Mucosa of rectum (tissue), 2 donors: ENCODE measurements around the gene CFAP141.
"Not testable (repeated sequence)": the region's sequence is repeated elsewhere in the genome, so short reads cannot be mapped to it uniquely, and the experiment has no call there.

Experiments
- H3K27ac ChIP-seq, 2 donors: one replicate each; pipeline ENCODE4 v1.7.0; 2013; ENCODE audit warnings: inconsistent platforms in 2 of 2, low read depth in 2 of 2, low read length in 2 of 2
- H3K27me3 ChIP-seq, 2 donors: one replicate each; pipeline ENCODE4 v1.7.0; 2013; ENCODE audit warnings: low read length in 2 of 2; ENCODE audit not compliant: control insufficient read depth in 2 of 2, insufficient read depth in 2 of 2
- H3K36me3 ChIP-seq, 2 donors: one replicate each; pipeline ENCODE4 v1.7.0; 2013; ENCODE audit warnings: low read length in 2 of 2; ENCODE audit not compliant: control insufficient read depth in 2 of 2, insufficient read depth in 2 of 2
- H3K4me1 ChIP-seq, 2 donors: one replicate each; pipeline ENCODE4 v1.7.0; 2013; ENCODE audit warnings: low read length in 2 of 2, mild to moderate bottlenecking in 1 of 2; ENCODE audit not compliant: control insufficient read depth in 2 of 2, insufficient read depth in 2 of 2
- H3K4me3 ChIP-seq, 2 donors: one replicate each; pipeline ENCODE4 v1.7.0; 2013; ENCODE audit warnings: low read length in 2 of 2
- H3K9ac ChIP-seq, 2 donors: one replicate each; pipeline ENCODE4 v1.7.0; 2013; ENCODE audit warnings: low read length in 2 of 2, low read depth in 1 of 2, mild to moderate bottlenecking in 1 of 2
- H3K9me3 ChIP-seq, 2 donors: one replicate each; pipeline ENCODE4 v1.7.0; 2013; ENCODE audit warnings: low read length in 2 of 2; ENCODE audit not compliant: control insufficient read depth in 2 of 2
- donor health status: healthy.
- donor health status: Normal muscosa, but diverticular disease.

Gene CFAP141

GRCh38 chr1:154212083-154212482, 6.0 kb upstream of the CFAP141 start:
- Histone ChIP-seq H3K4me1 (no peaks in the 10 kb centered on the region), H3K27ac (no peak overlapping the region), H3K9me3 (no peaks in the 10 kb centered on the region), H3K4me3 (no peak overlapping the region), H3K9ac (no peak overlapping the region), H3K27me3 (no peaks in the 10 kb centered on the region), H3K36me3 (peaks cover 42 to 51% of the 10 kb centered on the region in 2 donors)

DNA sequence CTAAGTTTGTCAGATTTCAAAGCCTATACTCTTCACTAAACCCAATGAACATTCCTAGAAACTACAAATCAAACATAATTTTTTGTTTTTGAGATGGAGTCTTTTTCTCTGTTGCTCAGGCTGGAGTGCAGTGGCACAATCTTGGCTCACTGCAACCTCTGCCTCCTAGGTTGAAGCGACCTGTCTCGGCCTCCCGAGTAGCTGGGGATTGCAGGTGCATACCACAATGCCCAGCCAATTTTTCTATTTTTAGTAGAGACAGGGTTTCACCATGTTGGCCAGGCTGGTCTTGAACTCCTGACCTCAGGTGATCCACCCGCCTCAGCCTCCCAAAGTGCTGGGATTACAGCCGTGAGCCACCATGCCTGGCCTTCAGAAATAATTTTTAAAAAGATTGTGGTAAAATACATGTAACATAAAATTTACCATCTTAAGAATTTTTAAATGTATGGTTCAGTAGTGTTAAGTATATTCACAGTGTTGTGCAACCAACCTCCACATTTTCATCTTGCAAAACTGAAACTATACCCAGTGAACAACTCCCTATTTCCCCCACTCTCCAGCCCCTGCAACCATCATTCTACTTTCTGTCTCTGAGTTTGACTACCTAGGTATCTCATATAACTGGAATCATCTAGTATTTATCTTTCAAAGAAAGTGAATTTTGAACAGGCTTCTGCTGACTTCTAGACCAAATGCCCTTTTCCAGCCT, 2.7 kb upstream of the CFAP141 start:
- H3K4me3 ChIP-seq: no peak overlapping the region
- no peak overlapping the region for H3K27ac ChIP-seq
- no peaks in the 10 kb centered on the region for H3K9me3 ChIP-seq
- H3K9ac ChIP-seq: no peak overlapping the region
- no peaks in the 10 kb centered on the region for H3K4me1 ChIP-seq
- peaks cover 52 to 57% of the 10 kb centered on the region in 2 donors for H3K36me3 ChIP-seq
- H3K27me3 ChIP-seq: no peaks in the 10 kb centered on the region

GRCh38 chr1:154207262-154207661, 1.1 kb upstream of the CFAP141 start:
- H3K4me3 ChIP-seq: no peak overlapping the region
- H3K36me3 ChIP-seq: peaks cover 38 to 41% of the 10 kb centered on the region in 2 donors
- H3K9ac ChIP-seq: no peak overlapping the region
- no peaks in the 10 kb centered on the region for H3K27me3 ChIP-seq
- no peaks in the 10 kb centered on the region for H3K4me1 ChIP-seq
- no peak overlapping the region for H3K27ac ChIP-seq
- H3K9me3 ChIP-seq: no peaks in the 10 kb centered on the region

GRCh38 chr1:154205778-154206177, 355 bp downstream of the CFAP141 start:
- H3K27me3 ChIP-seq, H3K4me3 ChIP-seq, H3K4me1 ChIP-seq, H3K9ac ChIP-seq, H3K27ac ChIP-seq, H3K9me3 ChIP-seq: not testable (repeated sequence)
- peaks cover 30 to 33% of the 10 kb centered on the region in 2 donors for H3K36me3 ChIP-seq

GRCh38 chr1:154199563-154199879, 6.6 kb downstream of the CFAP141 start:
- Histone ChIP-seq H3K36me3 (no peaks in the 10 kb centered on the region), H3K4me1 (no peaks in the 10 kb centered on the region), H3K4me3 (peak overlapping the region in 1 of 2 donors; percentile 32), H3K9me3 (no peaks in the 10 kb centered on the region), H3K9ac (no peak overlapping the region), H3K27ac (no peak overlapping the region), H3K27me3 (no peaks in the 10 kb centered on the region)

GRCh38 chr1:154198756-154199562, 7.2 kb downstream of the CFAP141 start:
- Histone ChIP-seq H3K27ac (no peak overlapping the region), H3K9ac (peak overlapping the region in 1 of 2 donors; percentile 7), H3K4me3 (peak overlapping the region in 1 of 2 donors; percentile 32)

DNA sequence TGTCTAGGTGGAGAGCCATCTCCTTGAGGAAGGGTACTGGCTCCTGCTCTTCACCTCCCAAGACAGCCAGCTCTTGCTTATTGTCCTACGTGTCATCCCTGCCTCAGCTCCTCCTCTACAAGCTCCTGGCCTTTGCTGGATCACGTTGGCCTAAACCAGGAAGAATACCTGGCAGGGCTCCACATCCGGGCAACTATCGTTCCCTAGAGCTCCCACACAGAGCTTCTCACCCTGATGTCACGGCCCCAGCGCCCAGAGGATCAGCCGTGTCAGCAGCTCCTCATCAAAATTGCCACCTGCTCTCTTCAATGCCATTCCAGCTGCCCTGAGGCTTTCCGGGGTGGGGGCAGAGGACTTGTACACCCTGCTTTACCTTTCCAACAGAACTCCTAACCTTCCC, 12.3 kb downstream of the CFAP141 start:
- no peak overlapping the region for H3K9ac ChIP-seq
- no peak overlapping the region for H3K4me3 ChIP-seq
- H3K36me3 ChIP-seq: no peaks in the 10 kb centered on the region
- H3K27me3 ChIP-seq: peaks cover 5 to 8% of the 10 kb centered on the region in 2 donors
- H3K9me3 ChIP-seq: no peaks in the 10 kb centered on the region
- no peak overlapping the region for H3K27ac ChIP-seq
- H3K4me1 ChIP-seq: no peaks in the 10 kb centered on the region

More at GRCh38 chr1:154198756-154199562, 7.2 kb downstream of the CFAP141 start:
- Histone ChIP-seq H3K4me1 (no peaks in the 10 kb centered on the region), H3K9me3 (no peaks in the 10 kb centered on the region), H3K27me3 (no peaks in the 10 kb centered on the region), H3K36me3 (no peaks in the 10 kb centered on the region)

DNA sequence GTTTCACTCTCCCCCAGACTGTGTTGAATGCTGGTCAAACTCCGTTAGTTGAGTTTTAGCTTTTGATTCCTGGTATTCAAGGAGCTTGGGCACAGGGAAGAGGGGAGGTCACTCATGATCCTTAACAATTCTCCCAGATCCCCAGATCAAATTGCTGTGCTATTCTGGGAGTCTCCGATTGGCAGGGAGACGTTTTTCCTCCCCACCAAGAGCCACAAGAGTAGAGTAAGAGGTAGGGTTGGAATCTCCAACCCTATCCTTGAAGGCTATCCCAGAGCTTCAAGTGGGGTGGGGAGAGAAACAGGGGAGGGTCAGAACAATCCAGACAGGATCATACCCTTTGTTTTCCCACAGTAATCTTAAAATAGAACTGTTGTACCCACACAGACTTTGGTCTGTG, 13.7 kb downstream of the CFAP141 start:
- H3K27me3 ChIP-seq: peaks cover 5 to 8% of the 10 kb centered on the region in 2 donors
- no peak overlapping the region for H3K9ac ChIP-seq
- H3K9me3 ChIP-seq: no peaks in the 10 kb centered on the region
- no peaks in the 10 kb centered on the region for H3K4me1 ChIP-seq
- no peak overlapping the region for H3K4me3 ChIP-seq
- H3K36me3 ChIP-seq: no peaks in the 10 kb centered on the region
- H3K27ac ChIP-seq: no peak overlapping the region

- Histone ChIP-seq H3K27ac (no peak within 1 kb of the TSS), H3K4me3 (no peak within 1 kb of the TSS), H3K9ac (no peak within 1 kb of the TSS), H3K36me3 (no peaks in the 10 kb centered on the region), H3K27me3 (peaks cover 5 to 8% of the 10 kb centered on the region in 2 donors), H3K4me1 (no peaks in the 10 kb centered on the region), H3K9me3 (no peaks in the 10 kb centered on the region)
These were observed 14.1 kb downstream of the CFAP141 start, which contains the start of gene TPM3 for GRCh38 chr1:154191990-154192461. Gene TPM3, minus strand, starts transcription at chr1:154192100. Its CDS starts 82 bp downstream, at chr1:154192018.

GRCh38 chr1:154190550-154190949, 15.6 kb downstream of the CFAP141 start:
- H3K9ac ChIP-seq: no peak overlapping the region
- H3K36me3 ChIP-seq: no peaks in the 10 kb centered on the region
- no peak overlapping the region for H3K4me3 ChIP-seq
- H3K27me3 ChIP-seq: peaks cover 5 to 8% of the 10 kb centered on the region in 2 donors
- no peaks in the 10 kb centered on the region for H3K4me1 ChIP-seq
- H3K9me3 ChIP-seq: no peaks in the 10 kb centered on the region
- no peak overlapping the region for H3K27ac ChIP-seq
